ENCODE results near the gene RPAP2.
A peak's percentile ranks its signal among the peaks of the same experiment; 100 is the strongest.
"Not testable (repeated sequence)": the region's sequence is repeated elsewhere in the genome, so short reads cannot be mapped to it uniquely, and the experiment has no call there.

The RPAP2 gene

DNA sequence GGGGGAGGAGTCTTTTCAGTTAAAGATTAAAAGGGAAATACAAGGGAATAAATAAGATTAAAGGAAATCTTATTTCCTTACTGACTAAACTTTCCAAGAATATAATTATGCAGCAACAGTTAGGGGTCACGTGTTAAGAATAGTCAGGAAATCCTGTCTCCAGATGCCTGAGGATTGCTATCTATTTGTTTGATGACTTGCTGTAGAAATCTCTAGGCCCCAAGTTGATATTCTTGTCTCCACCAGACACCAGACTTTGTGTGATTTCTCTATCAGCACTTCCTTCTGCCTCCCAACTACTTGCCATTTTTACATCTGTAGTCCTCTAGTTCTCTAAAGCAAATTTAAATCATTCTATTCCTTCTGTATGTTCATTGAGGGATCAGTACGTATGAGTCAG, 77.5 kb downstream of the RPAP2 start:
- TF ChIP-seq, protein P1, sequence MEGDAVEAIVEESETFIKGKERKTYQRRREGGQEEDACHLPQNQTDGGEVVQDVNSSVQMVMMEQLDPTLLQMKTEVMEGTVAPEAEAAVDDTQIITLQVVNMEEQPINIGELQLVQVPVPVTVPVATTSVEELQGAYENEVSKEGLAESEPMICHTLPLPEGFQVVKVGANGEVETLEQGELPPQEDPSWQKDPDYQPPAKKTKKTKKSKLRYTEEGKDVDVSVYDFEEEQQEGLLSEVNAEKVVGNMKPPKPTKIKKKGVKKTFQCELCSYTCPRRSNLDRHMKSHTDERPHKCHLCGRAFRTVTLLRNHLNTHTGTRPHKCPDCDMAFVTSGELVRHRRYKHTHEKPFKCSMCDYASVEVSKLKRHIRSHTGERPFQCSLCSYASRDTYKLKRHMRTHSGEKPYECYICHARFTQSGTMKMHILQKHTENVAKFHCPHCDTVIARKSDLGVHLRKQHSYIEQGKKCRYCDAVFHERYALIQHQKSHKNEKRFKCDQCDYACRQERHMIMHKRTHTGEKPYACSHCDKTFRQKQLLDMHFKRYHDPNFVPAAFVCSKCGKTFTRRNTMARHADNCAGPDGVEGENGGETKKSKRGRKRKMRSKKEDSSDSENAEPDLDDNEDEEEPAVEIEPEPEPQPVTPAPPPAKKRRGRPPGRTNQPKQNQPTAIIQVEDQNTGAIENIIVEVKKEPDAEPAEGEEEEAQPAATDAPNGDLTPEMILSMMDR (IDR thresholded peaks at IDR 0.05; ENCODE audit: low read length, missing control alignments) = no peak
- no peak overlapping the region for H3K4me3 ChIP-seq (replicated peaks; ENCODE audit: low read depth, low read length)
- peak; percentile 16 for DNase-seq (ENCODE audit: low read depth)

DNA sequence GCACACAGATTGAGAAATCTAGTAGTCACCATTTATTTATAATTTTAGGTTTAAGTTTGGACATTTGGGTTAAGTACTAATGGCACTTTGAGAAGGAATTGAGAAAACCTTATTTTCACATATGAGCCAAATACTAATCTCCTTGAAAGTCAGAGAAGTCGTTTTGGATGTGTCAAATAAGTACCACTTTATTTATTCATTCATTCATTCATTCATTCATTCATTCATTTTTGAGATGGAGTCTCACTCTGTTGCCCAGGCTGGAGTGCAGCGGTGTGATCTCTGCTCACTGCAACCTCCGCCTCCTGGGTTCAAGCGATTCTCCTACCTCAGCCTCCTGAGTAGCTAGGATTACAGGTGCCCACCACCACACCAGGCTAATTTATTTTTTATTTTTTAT, 79.1 kb downstream of the RPAP2 start:
- H3K4me3 ChIP-seq (replicated peaks; ENCODE audit: low read depth, low read length); DNase-seq (ENCODE audit: low read depth): not testable (repeated sequence)

DNA sequence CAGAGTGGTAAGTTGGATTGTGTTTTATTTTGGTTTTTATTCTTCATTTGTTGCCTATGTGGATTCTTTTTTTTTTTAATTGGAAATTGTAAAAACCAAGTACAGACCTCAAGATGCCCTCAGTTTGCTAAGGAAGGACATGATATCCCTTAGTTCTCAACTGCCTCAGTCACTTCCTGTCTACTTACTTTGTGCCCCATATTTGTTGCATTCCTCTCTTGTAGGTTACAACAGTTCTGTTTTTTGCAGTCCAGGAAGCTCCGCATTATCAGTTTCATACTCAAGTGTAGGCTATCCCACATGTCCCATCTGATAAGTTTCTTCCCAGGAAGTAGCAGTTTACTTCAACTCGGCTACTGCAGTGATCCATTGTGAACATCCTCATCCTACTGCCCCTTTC, 82.0 kb downstream of the RPAP2 start:
- peak; percentile 26 for DNase-seq (ENCODE audit: low read depth)
- TF ChIP-seq, protein P1 (IDR thresholded peaks at IDR 0.05; ENCODE audit: low read length, missing control alignments) = no peak

DNA sequence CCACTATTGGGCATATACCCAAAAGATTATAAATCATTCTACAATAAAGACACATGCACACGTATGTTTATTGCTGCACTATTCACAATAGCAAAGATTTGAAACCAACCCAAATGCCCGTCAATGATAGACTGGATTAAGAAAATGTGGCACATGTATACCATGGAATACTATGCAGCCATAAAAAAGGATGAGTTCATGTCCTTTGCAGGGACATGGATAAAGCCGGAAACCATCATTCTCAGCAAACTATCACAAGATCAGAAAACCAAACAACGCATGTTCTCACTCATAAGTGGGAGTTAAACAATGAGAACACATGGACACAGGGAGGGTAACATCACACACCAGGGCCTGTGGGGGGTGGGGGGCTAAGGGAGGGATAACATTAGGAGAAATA, 95.1 kb downstream of the RPAP2 start:
- DNase-seq (ENCODE audit: low read depth); H3K4me3 ChIP-seq (replicated peaks; ENCODE audit: low read depth, low read length): not testable (repeated sequence)

More for the DNA sequence above, 82.0 kb downstream of the RPAP2 start:
- no peak overlapping the region for H3K4me3 ChIP-seq (replicated peaks; ENCODE audit: low read depth, low read length)

DNA sequence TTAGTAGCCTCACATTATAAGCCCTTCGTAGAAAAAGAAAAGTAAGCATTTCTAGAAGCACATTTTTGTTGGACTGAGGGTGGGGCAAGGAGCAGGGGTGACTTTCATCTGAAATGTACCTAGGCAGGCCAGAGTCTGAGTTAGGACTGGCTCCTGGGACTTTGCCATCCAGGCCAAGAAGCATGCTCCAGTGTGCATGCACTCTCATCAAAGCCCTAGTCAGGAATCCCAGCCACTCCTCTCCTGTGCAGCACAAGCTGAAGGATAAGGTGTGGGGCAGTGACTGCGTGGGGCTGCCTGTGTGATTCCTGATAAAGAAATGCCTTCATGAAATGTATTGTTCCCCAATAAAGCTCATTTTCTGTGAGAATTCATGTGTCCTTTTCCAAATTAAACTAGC, 99.7 kb downstream of the RPAP2 start:
- no peak for DNase-seq (ENCODE audit: low read depth)
- TF ChIP-seq, protein P1 (IDR thresholded peaks at IDR 0.05; ENCODE audit: low read length, missing control alignments) = no peak
- no peak overlapping the region for H3K4me3 ChIP-seq (replicated peaks; ENCODE audit: low read depth, low read length)

DNA sequence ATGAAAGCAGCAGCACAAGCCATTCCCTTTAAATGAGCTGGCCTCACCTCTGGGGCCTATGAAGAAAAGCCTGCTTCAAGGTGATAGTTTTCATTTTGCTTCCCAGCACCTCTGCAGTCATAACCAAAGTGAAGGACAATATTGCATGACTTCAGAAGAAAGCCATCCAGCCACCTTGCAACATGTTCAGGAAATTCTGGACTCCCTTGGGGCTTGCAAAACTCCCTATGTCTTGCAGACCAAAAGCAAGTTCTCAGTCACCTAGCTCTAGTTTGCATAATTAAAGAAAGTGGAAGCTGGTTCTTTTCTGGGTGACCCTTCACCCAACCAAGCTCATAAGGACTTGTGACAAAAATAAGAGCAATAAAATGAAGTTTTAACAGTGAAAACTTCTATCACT, 100.2 kb downstream of the RPAP2 start:
- peak; percentile 46 for DNase-seq (ENCODE audit: low read depth)
- TF ChIP-seq, protein P1 (IDR thresholded peaks at IDR 0.05; ENCODE audit: low read length, missing control alignments) = no peak
- no peak overlapping the region for H3K4me3 ChIP-seq (replicated peaks; ENCODE audit: low read depth, low read length)

DNA sequence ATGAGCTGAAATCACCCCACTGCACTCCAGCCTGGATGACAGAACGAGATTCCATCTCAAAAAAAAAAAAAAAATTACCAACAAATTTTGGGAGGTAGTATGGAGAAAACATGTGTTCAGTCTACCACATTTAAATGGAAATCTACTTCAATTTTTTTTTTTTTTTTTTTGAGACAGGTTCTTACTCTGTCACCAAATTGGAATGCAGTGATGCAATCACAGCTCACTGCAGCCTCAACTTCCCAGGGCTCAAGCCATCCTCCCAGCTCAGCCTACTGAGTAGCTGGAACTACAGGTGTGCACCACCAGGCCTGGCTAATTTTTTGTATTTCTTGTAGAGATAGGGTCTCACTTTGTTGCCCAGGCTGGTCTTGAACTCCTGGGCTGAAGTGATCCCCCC, 105.8 kb downstream of the RPAP2 start:
- TF ChIP-seq, protein P1 (IDR thresholded peaks at IDR 0.05; ENCODE audit: low read length, missing control alignments) = no peak
- DNase-seq (ENCODE audit: low read depth) = peak; percentile 25
- H3K4me3 ChIP-seq (replicated peaks; ENCODE audit: low read depth, low read length) = no peak overlapping the region

DNA sequence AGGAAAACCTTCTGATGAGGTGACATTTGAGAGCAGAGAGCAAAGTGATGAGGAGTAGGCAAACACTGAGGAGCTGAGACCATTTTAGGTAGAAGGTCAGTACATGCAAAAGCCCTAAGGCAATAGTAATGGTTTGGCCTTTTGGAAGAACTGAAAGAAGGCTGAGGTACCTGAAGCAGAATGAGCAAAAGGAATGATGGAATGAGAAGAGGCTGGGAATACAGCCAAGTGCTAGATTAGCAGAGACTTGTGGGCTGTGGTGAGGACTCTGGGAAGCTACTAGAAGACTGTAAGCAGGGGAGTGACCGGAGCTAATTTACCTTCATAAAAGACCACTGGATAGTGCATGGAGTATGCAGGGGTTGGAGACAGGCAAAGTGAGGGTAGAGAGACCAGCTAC, 110.0 kb downstream of the RPAP2 start:
- TF ChIP-seq, protein P1 (IDR thresholded peaks at IDR 0.05; ENCODE audit: low read length, missing control alignments) = no peak
- no peak overlapping the region for H3K4me3 ChIP-seq (replicated peaks; ENCODE audit: low read depth, low read length)
- DNase-seq (ENCODE audit: low read depth) = peak; percentile 54

All from fibroblast of pulmonary artery (primary cell).